ENCODE measurements around the gene PLD4.
"Not testable (repeated sequence)": the region's sequence is repeated elsewhere in the genome, so short reads cannot be mapped to it uniquely, and the experiment has no call there.

Gene PLD4

DNA sequence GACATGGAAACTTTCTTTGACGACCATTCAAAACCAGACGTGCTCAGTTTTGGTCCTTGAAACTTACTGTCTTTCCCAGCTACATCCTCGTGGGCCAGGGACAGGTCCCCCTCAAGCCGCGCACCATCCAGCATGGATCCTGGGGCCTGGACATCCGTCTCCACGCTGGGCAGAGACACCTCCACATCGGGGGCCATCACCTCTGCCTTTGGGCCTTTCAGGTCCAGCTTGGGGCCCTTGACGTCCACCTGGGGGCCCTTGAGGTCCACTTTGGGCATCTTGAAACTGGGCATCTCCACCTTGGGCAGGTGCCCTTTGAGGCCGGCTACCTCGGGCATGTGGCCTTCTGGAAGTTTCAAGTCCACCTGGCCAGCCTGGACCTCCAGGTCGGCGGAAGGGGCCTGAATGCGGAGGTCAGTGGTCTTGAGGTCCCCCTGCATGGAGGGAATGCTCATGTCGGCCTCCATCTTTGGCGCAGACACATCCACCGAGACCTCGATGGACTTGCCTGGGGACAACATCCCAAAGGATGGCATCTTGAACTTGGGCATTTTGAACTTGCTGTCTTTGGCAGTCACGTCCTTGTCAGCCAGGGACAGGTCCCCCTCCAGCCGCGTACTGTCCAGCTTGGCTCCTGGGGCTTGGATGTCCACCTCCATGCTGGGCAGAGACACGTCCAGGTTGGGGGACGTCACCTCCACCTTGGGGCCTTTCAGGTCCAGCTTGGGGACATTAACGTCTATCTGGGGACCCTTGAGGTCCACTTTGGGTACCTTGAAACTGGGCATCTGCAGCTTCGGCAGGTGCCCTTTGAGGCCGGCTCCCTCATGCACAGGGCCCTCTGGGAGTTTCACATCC is 17.1 kb downstream of the PLD4 start:
- no peak for DNase-seq (ENCODE audit: low read depth in 2 of 2)

DNA sequence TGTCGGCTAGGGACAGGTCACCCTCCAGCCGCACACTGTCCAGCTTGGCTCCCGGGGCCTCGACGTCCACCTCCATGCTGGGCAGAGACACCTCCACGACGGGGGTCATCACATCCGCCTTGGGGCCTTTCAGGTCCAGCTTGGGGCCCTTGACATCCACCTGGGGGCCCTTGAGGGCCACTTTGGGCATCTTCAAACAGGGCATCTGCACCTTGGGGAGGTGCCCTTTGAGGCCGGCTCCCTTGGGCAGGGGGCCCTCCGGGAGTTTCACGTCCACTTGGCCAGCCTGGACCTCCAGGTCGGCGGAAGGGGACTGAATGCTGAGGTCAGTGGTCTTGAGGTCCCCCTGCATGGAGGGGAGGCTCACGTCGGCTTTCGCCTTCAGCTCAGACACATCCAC is 17.9 kb downstream of the PLD4 start:
- no peak for DNase-seq (ENCODE audit: low read depth in 2 of 2)

DNA sequence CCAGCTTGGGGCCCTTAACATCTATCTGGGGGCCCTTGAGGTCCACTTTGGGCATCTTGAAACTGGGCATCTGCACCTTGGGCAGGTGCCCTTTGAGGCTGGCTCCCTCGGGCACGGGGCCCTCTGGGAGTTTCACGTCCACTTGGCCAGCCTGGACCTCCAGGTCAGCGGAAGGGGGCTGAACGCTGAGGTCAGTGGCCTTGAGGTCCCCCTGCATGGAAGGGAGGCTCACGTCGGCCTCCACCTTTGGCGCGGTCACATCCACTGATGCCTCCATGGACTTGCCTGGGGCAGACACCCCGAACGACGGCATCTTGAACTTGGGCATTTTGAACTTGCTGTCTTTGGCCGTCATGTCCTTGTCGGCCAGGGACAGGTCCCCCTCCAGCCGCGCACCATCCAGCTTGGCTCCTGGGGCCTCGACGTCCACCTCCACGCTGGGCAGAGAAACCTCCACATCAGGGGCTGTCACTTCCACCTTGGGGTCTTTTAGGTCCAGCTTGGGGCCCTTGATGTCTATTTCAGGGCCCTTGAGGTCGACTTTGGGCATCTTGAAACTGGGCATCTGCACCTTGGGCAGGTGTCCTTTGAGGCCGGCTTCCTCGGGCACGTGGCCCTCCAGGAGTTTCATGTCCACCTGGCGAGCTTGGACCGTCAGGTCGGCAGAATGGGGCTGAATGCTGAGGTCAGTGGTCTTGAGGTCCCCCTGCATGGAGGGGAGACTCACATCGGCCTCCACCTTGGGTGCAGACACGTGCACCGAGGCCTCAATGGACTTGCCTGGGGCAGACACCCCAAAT is 18.7 kb downstream of the PLD4 start:
- DNase-seq (ENCODE audit: low read depth in 2 of 2) = not testable (repeated sequence)

DNA sequence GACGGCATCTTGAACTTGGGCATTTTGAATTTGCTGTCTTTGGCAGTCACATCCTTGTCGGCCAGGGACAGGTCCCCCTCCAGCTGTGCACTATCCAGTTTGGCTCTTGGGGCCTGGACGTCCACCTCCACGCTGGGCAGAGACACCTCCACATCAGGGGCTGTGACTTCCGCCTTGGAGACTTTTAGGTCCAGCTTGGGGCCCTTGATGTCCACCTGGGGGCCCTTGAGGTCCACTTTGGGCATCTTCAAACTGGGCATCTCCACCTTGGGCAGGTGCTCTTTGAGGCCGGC is 19.3 kb downstream of the PLD4 start:
- not testable (repeated sequence) for DNase-seq (ENCODE audit: low read depth in 2 of 2)

DNA sequence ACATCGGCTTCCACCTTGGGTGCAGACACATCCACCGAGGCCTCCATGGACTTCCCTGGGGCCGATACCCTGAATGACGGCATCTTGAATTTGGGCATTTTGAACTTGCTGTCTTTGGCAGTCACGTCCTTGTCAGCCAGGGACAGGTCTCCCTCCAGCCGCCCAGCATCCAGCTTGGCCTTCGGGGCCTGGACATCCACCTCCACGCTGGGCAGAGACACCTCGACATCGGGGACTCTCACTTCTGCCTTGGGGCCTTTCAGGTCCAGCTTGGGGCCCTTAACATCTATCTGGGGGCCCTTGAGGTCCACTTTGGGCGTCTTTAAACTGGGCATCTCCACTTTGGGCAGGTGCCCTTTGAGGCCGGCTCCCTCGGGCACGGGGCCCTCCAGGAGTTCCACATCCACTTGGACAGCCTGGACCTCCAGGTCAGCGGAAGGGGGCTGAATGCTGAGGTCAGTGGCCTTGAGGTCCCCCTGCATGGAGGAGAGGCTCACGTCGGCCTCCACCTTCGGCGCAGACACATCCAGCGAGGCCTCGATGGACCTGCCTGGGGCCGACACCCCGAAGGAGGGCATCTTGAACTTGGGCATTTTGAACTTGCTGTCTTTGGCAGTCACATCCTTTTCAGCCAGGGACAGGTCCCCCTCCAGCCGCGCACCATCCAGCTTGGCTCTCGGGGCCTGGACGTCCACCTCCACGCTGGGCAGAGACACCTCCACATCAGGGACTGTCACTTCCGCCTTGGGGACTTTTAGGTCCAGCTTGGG is 19.9 kb downstream of the PLD4 start:
- not testable (repeated sequence) for DNase-seq (ENCODE audit: low read depth in 2 of 2)

DNA sequence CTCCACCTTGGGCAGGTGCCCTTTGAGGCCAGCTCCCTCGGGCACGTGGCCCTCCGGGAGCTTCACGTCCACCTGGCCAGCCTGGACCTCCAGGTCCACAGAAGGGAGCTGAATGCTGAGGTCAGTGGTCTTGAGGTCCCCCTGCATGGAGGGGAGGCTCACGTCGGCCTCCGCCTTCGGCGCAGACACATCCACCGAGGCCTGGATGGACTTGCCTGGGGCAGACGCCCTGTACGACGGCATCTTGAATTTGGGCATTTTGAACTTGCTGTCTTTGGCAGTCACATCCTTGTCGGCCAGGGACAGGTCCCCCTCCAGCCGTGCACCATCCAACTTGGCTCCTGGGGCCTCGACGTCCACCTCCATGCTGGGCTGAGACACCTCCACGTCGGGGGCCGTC is 20.6 kb downstream of the PLD4 start:
- not testable (repeated sequence) for DNase-seq (ENCODE audit: low read depth in 2 of 2)

DNA sequence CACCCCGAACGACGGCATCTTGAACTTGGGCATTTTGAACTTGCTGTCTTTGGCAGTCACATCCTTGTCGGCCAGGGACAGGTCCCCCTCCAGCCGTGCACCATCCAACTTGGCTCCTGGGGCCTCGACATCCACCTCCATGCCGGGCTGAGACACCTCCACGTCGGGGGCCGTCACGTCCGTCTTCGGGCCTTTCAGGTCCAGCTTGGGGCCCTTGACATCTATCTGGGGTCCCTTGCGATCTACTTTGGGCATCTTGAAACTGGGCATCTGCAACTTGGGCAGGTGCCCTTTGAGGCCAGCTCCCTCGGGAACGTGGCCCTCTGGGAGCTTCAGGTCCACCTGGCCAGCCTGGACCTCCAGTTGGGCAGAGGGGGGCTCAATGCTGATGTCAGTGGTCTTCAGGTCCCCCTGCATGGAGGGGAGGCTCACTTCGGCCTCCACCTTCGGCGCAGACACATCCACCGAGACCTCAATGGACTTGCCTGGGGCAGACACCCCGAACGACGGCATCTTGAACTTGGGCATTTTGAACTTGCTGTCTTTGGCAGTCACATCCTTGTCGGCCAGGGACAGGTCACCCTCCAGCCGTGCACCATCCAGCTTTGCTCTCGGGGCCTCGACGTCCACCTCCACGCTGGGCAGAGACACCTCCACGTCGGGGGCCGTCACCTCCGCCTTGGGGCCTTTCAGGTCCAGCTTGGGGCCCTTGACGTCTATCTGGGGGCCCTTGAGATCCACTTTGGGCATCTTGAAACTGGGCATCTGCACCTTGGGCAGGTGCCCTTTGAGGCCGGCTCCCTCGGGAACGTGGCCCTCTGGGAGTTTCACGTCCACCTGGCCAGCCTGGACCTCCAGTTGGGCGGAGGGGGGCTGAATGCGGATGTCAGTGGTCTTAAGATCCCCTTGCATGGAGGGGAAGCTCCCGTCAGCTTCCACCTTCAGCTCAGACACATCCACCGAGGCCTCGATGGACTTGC is 21.6 kb downstream of the PLD4 start:
- not testable (repeated sequence) for DNase-seq (ENCODE audit: low read depth in 2 of 2)

DNA sequence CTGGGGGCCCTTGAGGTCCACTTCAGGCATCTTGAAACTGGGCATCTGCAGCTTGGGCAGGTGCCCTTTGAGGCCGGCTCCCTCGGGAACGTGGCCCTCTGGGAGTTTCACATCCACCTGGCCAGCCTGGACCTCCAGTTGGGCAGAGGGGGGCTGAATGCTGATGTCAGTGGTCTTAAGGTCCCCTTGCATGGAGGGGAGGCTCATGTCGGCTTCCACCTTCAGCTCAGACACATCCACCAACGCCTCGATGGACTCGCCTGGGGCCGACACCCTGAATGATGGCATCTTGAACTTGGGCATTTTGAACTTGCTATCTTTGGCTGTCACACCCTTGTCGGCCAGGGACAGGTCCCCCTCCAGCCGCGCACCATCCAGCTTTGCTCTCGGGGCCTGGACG is 22.5 kb downstream of the PLD4 start:
- DNase-seq (ENCODE audit: low read depth in 2 of 2) = not testable (repeated sequence)

DNA sequence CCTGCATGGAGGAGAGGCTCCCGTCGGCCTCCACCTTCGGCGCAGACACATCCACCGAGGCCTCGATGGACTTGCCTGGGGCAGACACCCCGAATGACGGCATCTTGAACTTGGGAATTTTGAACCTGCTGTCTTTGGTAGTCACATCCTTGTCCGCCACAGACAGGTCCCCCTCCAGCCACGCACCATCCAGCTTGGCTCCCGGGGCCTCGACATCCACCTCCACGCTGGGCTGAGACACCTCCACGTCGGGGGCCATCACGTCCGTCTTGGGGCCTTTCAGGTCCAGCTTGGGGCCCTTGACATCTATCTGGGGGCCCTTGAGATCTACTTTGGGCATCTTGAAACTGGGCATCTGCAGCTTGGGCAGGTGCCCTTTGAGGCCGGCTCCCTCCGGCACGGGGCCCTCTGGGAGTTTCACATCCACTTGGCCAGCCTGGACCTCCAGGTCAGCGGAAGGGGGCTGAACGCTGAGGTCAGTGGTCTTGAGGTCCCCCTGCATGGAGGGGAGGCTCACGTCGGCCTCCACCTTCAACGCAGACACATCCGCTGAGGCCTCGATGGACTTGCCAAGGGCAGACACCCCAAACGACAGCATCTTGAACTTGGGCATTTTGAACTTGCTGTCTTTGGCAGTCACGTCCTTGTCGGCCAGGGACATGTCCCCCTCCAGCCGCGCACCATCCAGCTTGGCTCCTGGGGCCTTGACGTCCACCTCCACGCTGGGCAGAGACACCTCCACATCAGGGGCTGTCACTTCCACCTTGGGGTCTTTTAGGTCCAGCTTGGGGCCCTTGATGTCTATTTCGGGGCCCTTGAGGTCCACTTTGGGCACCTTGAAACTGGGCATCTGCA is 23.4 kb downstream of the PLD4 start:
- not testable (repeated sequence) for DNase-seq (ENCODE audit: low read depth in 2 of 2)

DNA sequence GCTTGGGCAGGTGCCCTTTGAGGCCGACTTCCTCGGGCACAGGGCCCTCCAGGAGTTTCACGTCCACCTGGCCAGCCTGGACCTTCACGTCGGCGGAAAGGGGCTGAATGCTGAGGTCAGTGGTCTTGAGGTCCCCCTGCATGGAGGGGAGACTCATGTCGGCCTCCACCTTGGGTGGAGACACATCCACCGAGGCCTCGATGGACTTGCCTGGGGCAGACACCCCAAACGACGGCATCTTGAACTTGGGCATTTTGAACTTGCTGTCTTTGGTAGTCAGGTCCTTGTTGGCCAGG is 24.0 kb downstream of the PLD4 start:
- no peak for DNase-seq (ENCODE audit: low read depth in 2 of 2)

DNA sequence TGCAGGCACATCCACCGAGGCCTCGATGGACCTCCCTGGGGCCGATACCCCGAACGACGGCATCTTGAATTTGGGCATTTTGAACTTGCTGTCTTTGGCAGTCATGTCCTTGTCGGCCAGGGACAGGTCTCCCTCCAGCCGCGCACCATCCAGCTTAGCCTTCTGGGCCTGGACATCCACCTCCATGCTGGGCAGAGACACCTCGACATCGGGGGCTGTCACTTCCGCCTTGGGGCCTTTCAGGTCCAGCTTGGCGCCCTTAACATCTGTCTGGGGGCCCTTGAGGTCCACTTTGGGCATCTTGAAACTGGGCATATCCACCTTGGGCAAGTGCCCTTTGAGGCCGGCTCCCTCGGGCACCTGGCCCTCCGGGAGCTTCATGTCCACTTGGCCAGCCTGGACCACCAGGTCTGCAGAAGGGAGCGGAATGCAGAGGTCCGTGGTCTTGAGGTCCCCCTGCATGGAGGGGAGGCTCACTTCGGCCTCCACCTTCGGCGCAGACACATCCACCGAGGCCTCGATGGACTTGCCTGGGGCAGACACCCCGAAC is 24.8 kb downstream of the PLD4 start:
- DNase-seq (ENCODE audit: low read depth in 2 of 2) = not testable (repeated sequence)

DNA sequence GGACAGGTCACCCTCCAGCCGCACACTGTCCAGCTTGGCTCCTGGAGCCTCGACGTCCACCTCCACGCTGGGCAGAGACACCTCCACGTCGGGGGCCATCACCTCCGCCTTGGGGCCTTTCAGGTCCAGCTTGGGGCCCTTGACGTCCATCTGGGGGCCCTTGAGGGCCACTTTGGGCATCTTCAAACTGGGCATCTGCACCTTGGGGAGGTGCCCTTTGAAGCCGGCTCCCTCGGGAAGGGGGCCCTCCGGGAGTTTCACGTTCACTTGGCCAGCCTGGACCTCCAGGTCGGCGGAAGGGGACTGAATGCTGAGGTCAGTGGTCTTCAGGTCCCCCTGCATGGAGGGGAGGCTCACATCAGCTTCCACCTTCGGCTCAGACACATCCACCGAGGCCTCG is 25.3 kb downstream of the PLD4 start:
- DNase-seq (ENCODE audit: low read depth in 2 of 2) = no peak

DNA sequence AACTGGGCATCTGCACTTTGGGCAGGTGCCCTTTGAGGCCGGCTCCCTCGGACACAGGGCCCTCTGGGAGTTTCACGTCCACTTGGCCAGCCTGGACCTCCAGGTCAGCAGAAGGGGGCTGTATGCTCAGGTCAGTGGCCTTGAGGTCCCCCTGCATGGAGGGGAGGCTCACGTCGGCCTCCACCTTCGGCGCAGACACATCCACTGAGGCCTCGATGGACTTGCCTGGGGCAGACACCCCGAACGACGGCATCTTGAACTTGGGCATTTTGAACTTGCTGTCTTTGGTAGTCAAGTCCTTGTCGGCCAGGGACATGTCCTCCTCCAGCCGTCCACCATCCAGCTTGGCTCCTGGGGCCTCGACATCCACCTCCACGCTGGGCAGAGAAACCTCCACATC is 26.0 kb downstream of the PLD4 start:
- DNase-seq (ENCODE audit: low read depth in 2 of 2) = not testable (repeated sequence)

DNA sequence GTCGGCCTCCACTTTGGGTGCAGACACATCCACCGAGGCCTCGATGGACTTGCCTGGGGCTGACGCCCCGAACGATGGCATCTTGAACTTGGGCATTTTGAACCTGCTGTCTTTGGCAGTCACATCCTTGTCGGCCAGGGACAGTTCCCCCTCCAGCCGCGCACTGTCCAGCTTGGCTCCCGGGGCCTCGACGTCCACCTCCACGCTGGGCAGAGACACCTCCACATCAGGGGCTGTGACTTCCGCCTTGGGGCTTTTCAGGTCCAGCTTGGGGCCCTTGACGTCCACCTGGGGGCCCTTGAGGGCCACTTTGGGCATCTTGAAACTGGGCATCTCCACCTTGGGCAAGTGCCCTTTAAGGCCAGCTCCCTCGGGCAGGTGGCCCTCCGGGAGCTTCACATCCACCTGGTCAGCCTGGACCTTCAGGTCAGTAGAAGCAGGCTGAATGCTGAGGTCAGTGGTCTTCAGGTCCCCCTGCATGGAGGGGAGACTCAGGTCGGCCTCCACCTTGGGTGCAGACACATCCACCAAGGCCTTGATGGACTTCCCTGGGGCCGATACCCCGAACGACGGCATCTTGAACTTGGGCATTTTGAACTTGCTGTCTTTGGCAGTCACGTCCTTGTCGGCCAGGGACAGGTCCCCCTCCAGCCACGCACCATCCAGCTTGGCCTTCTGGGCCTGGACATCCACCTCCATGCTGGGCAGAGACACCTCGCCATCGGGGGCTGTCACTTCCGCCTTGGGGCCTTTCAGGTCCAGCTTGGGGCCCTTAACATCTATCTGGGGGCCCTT is 27.4 kb downstream of the PLD4 start:
- DNase-seq (ENCODE audit: low read depth in 2 of 2) = not testable (repeated sequence)

DNA sequence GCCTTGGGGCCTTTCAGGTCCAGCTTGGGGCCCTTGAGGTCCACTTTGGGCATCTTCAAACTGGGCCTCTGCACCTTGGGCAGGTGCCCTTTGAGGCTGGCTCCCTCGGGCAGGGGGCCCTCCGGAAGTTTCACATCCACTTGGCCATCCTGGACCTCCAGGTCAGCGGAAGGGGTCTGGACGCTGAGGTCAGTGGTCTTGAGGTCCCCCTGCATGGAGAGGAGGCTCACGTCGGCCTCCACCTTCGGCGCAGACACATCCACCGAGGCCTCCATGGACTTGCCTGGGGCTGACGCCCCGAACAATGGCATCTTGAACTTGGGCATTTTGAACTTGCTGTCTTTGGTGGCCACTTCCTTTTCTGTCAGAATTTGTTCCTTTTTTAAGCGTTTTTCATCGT is 28.4 kb downstream of the PLD4 start:
- no peak for DNase-seq (ENCODE audit: low read depth in 2 of 2)

DNA sequence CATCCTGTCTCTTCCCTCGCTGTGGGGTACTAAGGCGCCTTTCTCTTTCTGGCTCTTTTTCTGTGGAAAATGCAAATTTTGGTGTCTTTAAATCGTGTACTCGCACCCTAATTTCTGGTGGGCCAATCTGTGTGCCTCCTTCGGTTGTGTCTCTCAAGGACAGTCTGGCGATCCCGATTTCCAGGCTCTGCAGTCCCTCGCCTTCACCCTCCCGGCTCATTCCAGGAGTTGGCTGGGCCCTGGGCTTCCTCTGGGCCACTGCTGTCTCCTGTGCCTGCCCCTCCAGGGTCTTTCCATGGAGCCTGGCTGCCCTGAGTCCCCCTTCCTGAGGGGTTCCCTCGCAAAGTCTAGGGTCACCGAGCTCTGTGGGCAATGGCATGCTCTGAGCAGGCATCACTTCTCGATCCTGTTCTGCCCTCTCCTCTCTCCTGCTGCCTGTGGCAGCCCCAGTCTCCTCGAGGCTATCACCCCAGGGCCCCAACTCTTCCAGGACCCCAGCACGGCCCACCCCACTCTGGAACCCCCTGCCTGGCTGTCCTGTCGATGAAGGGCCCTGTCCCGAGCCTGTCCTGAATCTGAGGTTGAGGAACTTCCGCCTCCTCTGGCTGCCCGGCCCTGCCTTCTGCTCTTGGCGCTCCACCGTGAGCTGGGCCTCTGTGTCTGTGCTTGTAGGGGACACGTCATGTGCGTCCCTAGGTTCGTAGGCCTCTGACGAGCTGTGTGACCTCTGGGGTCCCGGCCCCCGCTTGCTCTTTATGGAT is 29.4 kb downstream of the PLD4 start:
- no peak for DNase-seq (ENCODE audit: low read depth in 2 of 2)

DNA sequence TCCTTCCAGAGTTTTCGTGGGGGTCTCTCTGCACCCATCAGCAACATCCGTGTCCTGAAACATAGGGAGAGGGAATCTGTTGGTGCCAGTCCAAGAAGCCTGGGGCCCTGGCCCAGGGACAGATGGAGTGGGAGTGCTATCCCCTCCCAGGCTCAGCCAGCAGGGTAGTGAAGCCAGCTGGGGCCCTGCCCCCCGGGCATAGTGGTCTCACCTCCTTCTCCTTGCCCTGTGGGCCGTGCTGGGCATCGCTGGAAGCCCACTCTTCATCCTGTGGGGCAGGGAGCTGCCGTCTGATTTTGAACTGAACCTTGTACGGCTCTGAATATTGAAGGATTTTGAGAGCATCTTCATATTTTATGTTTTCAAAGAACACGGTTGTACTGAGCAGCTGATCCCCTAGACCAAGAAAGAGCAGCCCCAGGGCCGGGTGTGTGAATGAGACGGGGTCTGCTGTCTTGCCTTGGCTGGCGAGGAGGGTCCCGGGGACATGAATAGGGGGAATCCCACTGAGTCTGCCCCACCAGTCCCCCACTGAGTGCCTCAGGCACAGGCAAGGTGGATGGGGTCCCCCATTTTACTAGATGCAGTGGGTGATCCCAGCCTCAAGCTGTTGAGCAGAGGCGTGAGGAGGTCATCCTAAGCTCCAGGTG is 30.2 kb downstream of the PLD4 start:
- DNase-seq (ENCODE audit: low read depth in 2 of 2) = no peak

DNA sequence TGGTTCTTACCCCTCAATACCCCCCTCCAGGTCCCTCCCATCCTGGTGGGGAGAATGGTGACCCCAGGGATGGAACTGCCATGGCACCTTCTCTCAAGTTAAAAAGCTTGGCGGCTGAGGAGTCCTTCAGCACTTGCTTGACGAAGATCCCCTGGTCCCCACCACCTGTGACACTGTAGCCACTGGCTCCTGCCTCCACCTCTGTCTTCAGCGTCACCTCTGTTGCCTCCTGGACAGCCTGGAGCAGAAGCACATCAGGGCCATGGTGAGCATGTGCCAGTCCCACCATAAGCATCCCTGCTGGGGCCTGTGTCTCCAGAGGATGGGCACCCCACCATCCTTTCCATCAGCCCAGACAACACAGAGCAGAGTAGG is 30.7 kb downstream of the PLD4 start:
- DNase-seq (ENCODE audit: low read depth in 2 of 2) = no peak

Measured in stimulated activated CD4-positive, alpha-beta T cell treated with anti-CD3 and anti-CD28 coated beads, Interleukin-12 subunit alpha, Interleukin-12 subunit beta, amount 100 ng/mL, for 24 hours (primary cell).